Measurements from ENCODE around the gene TERT. TPM values are rescaled to one million over a fixed set of nuclear protein-coding genes. Genes with fewer than 3 reads are reported as not detected.

The TERT gene
- total RNA-seq, 3 donors from 2014 or later = 9.5 to 16.7 (median 10.5) TPM

GRCh38 chr5:1219768-1220100 is 75.1 kb downstream of the TERT start:
- Mint-ChIP-seq H3K9me3 (no peaks in the 10 kb centered on the region), H3K4me1 (ENCODE audit: low read depth) (no peaks in the 10 kb centered on the region), H3K36me3 (ENCODE audit: insufficient read depth) (no peaks in the 10 kb centered on the region), H3K4me3 (no peak overlapping the region), H3K27me3 (ENCODE audit: low read depth) (peaks cover 5% of the 10 kb centered on the region)
- no peak for DNase-seq
- ATAC-seq = no peak

- DNase-seq (no peak), ATAC-seq (no peak)
- Mint-ChIP-seq H3K36me3 (ENCODE audit: insufficient read depth) (no peaks in the 10 kb centered on the region), H3K4me1 (ENCODE audit: low read depth) (no peaks in the 10 kb centered on the region), H3K4me3 (no peak overlapping the region), H3K9me3 (no peaks in the 10 kb centered on the region), H3K27me3 (ENCODE audit: low read depth) (peaks cover 5% of the 10 kb centered on the region)
Observed at GRCh38 chr5:1219098-1219767, 75.6 kb downstream of the TERT start.

- Mint-ChIP-seq H3K27me3 (ENCODE audit: low read depth) (peaks cover 5% of the 10 kb centered on the region), H3K4me3 (no peak overlapping the region), H3K9me3 (no peaks in the 10 kb centered on the region), H3K36me3 (ENCODE audit: insufficient read depth) (no peaks in the 10 kb centered on the region), H3K4me1 (ENCODE audit: low read depth) (no peaks in the 10 kb centered on the region)
- no peak for DNase-seq
- no peak for ATAC-seq
Observed at GRCh38 chr5:1218351-1219080, 76.4 kb downstream of the TERT start.

- Mint-ChIP-seq H3K4me3 (no peak overlapping the region), H3K9me3 (no peaks in the 10 kb centered on the region), H3K36me3 (ENCODE audit: insufficient read depth) (no peaks in the 10 kb centered on the region), H3K27me3 (ENCODE audit: low read depth) (peaks cover 5% of the 10 kb centered on the region), H3K4me1 (ENCODE audit: low read depth) (no peaks in the 10 kb centered on the region)
- DNase-seq = no peak
- ATAC-seq = no peak
Observed at GRCh38 chr5:1217596-1218206, 77.2 kb downstream of the TERT start.

- DNase-seq = no peak
- no peaks in the 10 kb centered on the region for H3K9me3 Mint-ChIP-seq
- no peaks in the 10 kb centered on the region for H3K36me3 Mint-ChIP-seq (ENCODE audit: insufficient read depth)
- no peak for ATAC-seq
- H3K4me1 Mint-ChIP-seq (ENCODE audit: low read depth) = no peaks in the 10 kb centered on the region
- peaks cover 5% of the 10 kb centered on the region for H3K27me3 Mint-ChIP-seq (ENCODE audit: low read depth)
- no peak overlapping the region for H3K4me3 Mint-ChIP-seq
Observed at GRCh38 chr5:1216918-1217295, 78.0 kb downstream of the TERT start.

GRCh38 chr5:1216211-1216917 is 78.5 kb downstream of the TERT start:
- Mint-ChIP-seq H3K36me3 (ENCODE audit: insufficient read depth) (no peaks in the 10 kb centered on the region), H3K9me3 (no peaks in the 10 kb centered on the region), H3K4me3 (no peak overlapping the region), H3K4me1 (ENCODE audit: low read depth) (no peaks in the 10 kb centered on the region), H3K27me3 (ENCODE audit: low read depth) (peaks cover 5% of the 10 kb centered on the region)
- ATAC-seq (no peak), DNase-seq (no peak)

GRCh38 chr5:1215320-1216096 is 79.4 kb downstream of the TERT start:
- no peak overlapping the region for H3K4me3 Mint-ChIP-seq
- ATAC-seq = no peak

GRCh38 chr5:1214936-1215220 is 80.0 kb downstream of the TERT start:
- H3K36me3 Mint-ChIP-seq (ENCODE audit: insufficient read depth) = no peaks in the 10 kb centered on the region
- no peaks in the 10 kb centered on the region for H3K4me1 Mint-ChIP-seq (ENCODE audit: low read depth)
- no peak for ATAC-seq
- no peak overlapping the region for H3K4me3 Mint-ChIP-seq
- no peak for DNase-seq
- H3K9me3 Mint-ChIP-seq = no peaks in the 10 kb centered on the region
- peaks cover 5% of the 10 kb centered on the region for H3K27me3 Mint-ChIP-seq (ENCODE audit: low read depth)

More at GRCh38 chr5:1215320-1216096, 79.4 kb downstream of the TERT start:
- Mint-ChIP-seq H3K36me3 (ENCODE audit: insufficient read depth) (no peaks in the 10 kb centered on the region), H3K9me3 (no peaks in the 10 kb centered on the region), H3K4me1 (ENCODE audit: low read depth) (no peaks in the 10 kb centered on the region), H3K27me3 (ENCODE audit: low read depth) (peaks cover 5% of the 10 kb centered on the region)
- DNase-seq = no peak

- Mint-ChIP-seq H3K36me3 (ENCODE audit: insufficient read depth) (no peaks in the 10 kb centered on the region), H3K4me1 (ENCODE audit: low read depth) (no peaks in the 10 kb centered on the region), H3K9me3 (no peaks in the 10 kb centered on the region), H3K27me3 (ENCODE audit: low read depth) (peaks cover 5% of the 10 kb centered on the region), H3K4me3 (no peak overlapping the region)
- ATAC-seq (no peak), DNase-seq (no peak)
Observed at GRCh38 chr5:1214163-1214935, 80.5 kb downstream of the TERT start.

GRCh38 chr5:1213508-1214162 is 81.2 kb downstream of the TERT start:
- peaks cover 3% of the 10 kb centered on the region for H3K27me3 Mint-ChIP-seq (ENCODE audit: low read depth)
- H3K9me3 Mint-ChIP-seq = no peaks in the 10 kb centered on the region
- no peak overlapping the region for H3K4me3 Mint-ChIP-seq
- no peaks in the 10 kb centered on the region for H3K4me1 Mint-ChIP-seq (ENCODE audit: low read depth)
- DNase-seq (no peak), ATAC-seq (no peak)
- H3K36me3 Mint-ChIP-seq (ENCODE audit: insufficient read depth) = no peaks in the 10 kb centered on the region

GRCh38 chr5:1212881-1213280 is 82.0 kb downstream of the TERT start:
- DNase-seq (no peak), ATAC-seq (no peak)
- Mint-ChIP-seq H3K36me3 (ENCODE audit: insufficient read depth) (no peaks in the 10 kb centered on the region), H3K9me3 (no peaks in the 10 kb centered on the region), H3K27me3 (ENCODE audit: low read depth) (no peaks in the 10 kb centered on the region), H3K4me1 (ENCODE audit: low read depth) (no peaks in the 10 kb centered on the region), H3K4me3 (no peak overlapping the region)

- Mint-ChIP-seq H3K36me3 (ENCODE audit: insufficient read depth) (no peaks in the 10 kb centered on the region), H3K4me1 (ENCODE audit: low read depth) (no peaks in the 10 kb centered on the region), H3K4me3 (no peak overlapping the region), H3K9me3 (no peaks in the 10 kb centered on the region), H3K27me3 (ENCODE audit: low read depth) (no peaks in the 10 kb centered on the region)
- ATAC-seq (no peak), DNase-seq (no peak)
Observed at GRCh38 chr5:1212271-1212670, 82.6 kb downstream of the TERT start.

GRCh38 chr5:1211701-1212100 is 83.2 kb downstream of the TERT start:
- Mint-ChIP-seq H3K4me1 (ENCODE audit: low read depth) (no peaks in the 10 kb centered on the region), H3K36me3 (ENCODE audit: insufficient read depth) (no peaks in the 10 kb centered on the region), H3K27me3 (ENCODE audit: low read depth) (no peaks in the 10 kb centered on the region), H3K9me3 (no peaks in the 10 kb centered on the region), H3K4me3 (no peak overlapping the region)
- no peak for DNase-seq
- ATAC-seq = no peak
